CD14-positive monocyte (primary cell): ENCODE results near the gene PYHIN1. TPM values are rescaled to one million over a fixed set of nuclear protein-coding genes. Genes with fewer than 3 reads are reported as not detected.

Source experiments
- DNase-seq, 3 donors: peaks; one replicate each; pipeline ENCODE4 v3.0.0-alpha.2; 2011 to 2022
- H2AFZ ChIP-seq: 2 replicates; pipeline ENCODE4 v1.6.0; 2012; ENCODE audit warnings: mild to moderate bottlenecking, low read depth, low read length, inconsistent platforms; ENCODE audit not compliant: insufficient read depth, poor library complexity, severe bottlenecking
- H3K27ac ChIP-seq, 2 donors: 1 replicate in 1 of 2; 2 replicates in 1 of 2; pipeline ENCODE4 v1.5.1; 2012 to 2013; ENCODE audit warnings: low read length in 2 of 2, control low read depth in 1 of 2, inconsistent platforms in 1 of 2, low read depth in 1 of 2, mild to moderate bottlenecking in 1 of 2
- H3K27me3 ChIP-seq, 2 donors: one replicate each; pipeline versions ENCODE4 v1.6.0 to v1.6.1; 2011 to 2013; ENCODE audit warnings: low read length in 2 of 2; ENCODE audit not compliant: control insufficient read depth in 2 of 2, insufficient read depth in 2 of 2
- H3K36me3 ChIP-seq, 2 donors: replicated peaks in 1 of 2; 1 replicate in 1 of 2; 2 replicates in 1 of 2; pipeline versions ENCODE4 v1.5.1 to v1.6.1; 2012 to 2013; ENCODE audit warnings: low read length in 2 of 2, control low read depth in 1 of 2, inconsistent platforms in 1 of 2, mild to moderate bottlenecking in 1 of 2; ENCODE audit not compliant: insufficient read depth in 2 of 2, control insufficient read depth in 1 of 2
- H3K4me1 ChIP-seq, 2 donors: 1 replicate in 1 of 2; 2 replicates in 1 of 2; pipeline versions ENCODE4 v1.5.1 to v1.6.1; 2012 to 2013; ENCODE audit warnings: low read length in 2 of 2, control low read depth in 1 of 2, inconsistent platforms in 1 of 2, mild to moderate bottlenecking in 1 of 2, moderate library complexity in 1 of 2; ENCODE audit not compliant: insufficient read depth in 2 of 2, control insufficient read depth in 1 of 2
- H3K4me2 ChIP-seq: replicated peaks from 2 replicates; pipeline ENCODE3; 2012; ENCODE audit warnings: low read length, moderate library complexity, mild to moderate bottlenecking; ENCODE audit not compliant: poor library complexity, severe bottlenecking; ENCODE audit errors: extremely low read depth
- H3K4me3 ChIP-seq, 3 experiments: fragments of 200-600 bp in 1 of 3; sonication (generic) in 1 of 3; replicated peaks in 1 of 3; 1 replicate in 2 of 3; 2 replicates in 1 of 3; pipeline ENCODE4 v1.5.1; 2011 to 2013; ENCODE audit warnings: low read length in 3 of 3, mild to moderate bottlenecking in 3 of 3, control low read depth in 2 of 3, low read depth in 2 of 3, inconsistent platforms in 1 of 3, moderate library complexity in 1 of 3
- H3K79me2 ChIP-seq: 2 replicates; pipeline ENCODE4 v1.6.0; 2012; ENCODE audit warnings: mild to moderate bottlenecking, control low read depth, inconsistent platforms, low read length, moderate library complexity; ENCODE audit not compliant: insufficient read depth
- H3K9ac ChIP-seq: 2 replicates; pipeline ENCODE4 v1.6.0; 2017; ENCODE audit warnings: low read length, mild to moderate bottlenecking; ENCODE audit not compliant: insufficient read depth, poor library complexity, severe bottlenecking
- H3K9me3 ChIP-seq, 2 donors: replicated peaks in 1 of 2; 1 replicate in 1 of 2; 2 replicates in 1 of 2; pipeline versions ENCODE4 v1.5.1 to v1.6.1; 2012 to 2013; ENCODE audit warnings: low read length in 2 of 2, control low read depth in 1 of 2; ENCODE audit not compliant: control insufficient read depth in 1 of 2, insufficient read depth in 1 of 2
- H4K20me1 ChIP-seq: 2 replicates; pipeline ENCODE4 v1.6.0; 2012; ENCODE audit warnings: mild to moderate bottlenecking, low read length, control low read depth, moderate library complexity; ENCODE audit not compliant: insufficient read depth
- H3K27ac Mint-ChIP-seq, 7 donors: one replicate each; pipeline ENCODE4 v1.8.0; 2020; ENCODE audit warnings: mild to moderate bottlenecking in 7 of 7, mixed read lengths in 7 of 7, moderate library complexity in 6 of 7, inconsistent platforms in 2 of 7
- H3K27me3 Mint-ChIP-seq, 3 donors: one replicate each; pipeline ENCODE4 v1.8.0; 2021 to 2022; ENCODE audit warnings: low read depth in 3 of 3, mild to moderate bottlenecking in 3 of 3, mixed read lengths in 3 of 3, moderate library complexity in 3 of 3, inconsistent platforms in 1 of 3
- H3K36me3 Mint-ChIP-seq, 2 donors: one replicate each; pipeline ENCODE4 v1.8.0; 2020; ENCODE audit warnings: mixed read lengths in 2 of 2, inconsistent platforms in 1 of 2, mild to moderate bottlenecking in 1 of 2
- H3K4me1 Mint-ChIP-seq: one replicate; pipeline ENCODE4 v1.8.0; 2020; ENCODE audit warnings: mild to moderate bottlenecking, mixed read lengths
- H3K4me3 Mint-ChIP-seq, 2 donors: one replicate each; pipeline ENCODE4 v1.8.0; 2020; ENCODE audit warnings: mild to moderate bottlenecking in 2 of 2, mixed read lengths in 2 of 2, moderate library complexity in 1 of 2
- H3K9me3 Mint-ChIP-seq, 7 donors: one replicate each; pipeline ENCODE4 v1.8.0; 2020 to 2022; ENCODE audit warnings: mixed read lengths in 7 of 7, mild to moderate bottlenecking in 6 of 7, moderate library complexity in 6 of 7, inconsistent platforms in 2 of 7
- CTCF ChIP-seq: fragments of 200-600 bp; IDR thresholded peaks from one replicate; pipeline ENCODE4 v1.8.0; 2022; ENCODE audit warnings: antibody characterized with exemption, mild to moderate bottlenecking
- WGBS: methylation state at CpG from one replicate; pipeline ENCODE4 v1.1.5; 2013; ENCODE audit warnings: missing lambda C conversion rate; ENCODE audit not compliant: insufficient coverage; 5-methylcytosine and 5-hydroxymethylcytosine counted together
- intact Hi-C, 2 donors: fragments of 100-400 bp; cut with micrococcal nuclease; formaldehyde crosslinking; loops; one replicate each; pipeline versions ENCODE4 v1.15.0 to v1.15.1; 2023
- polyA plus RNA-seq, 3 donors: library from polyadenylated mRNA; depleted of rRNA in 1 of 3; unstranded in 2 of 3; stranded (reverse) in 1 of 3; fragments of 300-500 nt in 2 of 3; fragments of >200 nt in 1 of 3; fragmentation: Illumina TruSeq in 2 of 3; gene quantifications; 1 replicate in 2 of 3; 2 replicates in 1 of 3; pipeline ENCODE4 v1.2.3, GENCODE V29; 2012 to 2021

Gene PYHIN1
- polyA plus RNA-seq, 3 donors = 0.15 to 0.44 TPM; not detected in 1

- H3K4me2 ChIP-seq = no peak overlapping the region
- WGBS = 98% methylated on average over 4 of the region's 7 CpGs
- H3K27ac ChIP-seq = no peak overlapping the region
- H2AFZ ChIP-seq = no peak overlapping the region
- H4K20me1 ChIP-seq = peaks cover 100% of the 10 kb centered on the region
- no peaks in the 10 kb centered on the region for H3K9me3 ChIP-seq
- no peak for TF ChIP-seq CTCF
- DNase-seq = no peak
- H3K27me3 Mint-ChIP-seq = no peaks in the 10 kb centered on the region
- H3K4me1 ChIP-seq = peaks cover 0 to 9% of the 10 kb centered on the region in 2 donors
- H3K4me3 Mint-ChIP-seq = no peak overlapping the region
- H3K27me3 ChIP-seq = no peaks in the 10 kb centered on the region
- H3K27ac Mint-ChIP-seq = peak overlapping the region in 2 of 7 donors; percentile 61 to 70
- H3K4me3 ChIP-seq = no peak overlapping the region
- intact Hi-C loops = no loop called here
- H3K4me1 Mint-ChIP-seq = peaks cover 42% of the 10 kb centered on the region
- no peak overlapping the region for H3K9ac ChIP-seq
- peaks cover 60 to 91% of the 10 kb centered on the region in 2 donors for H3K36me3 ChIP-seq
- H3K9me3 Mint-ChIP-seq = peaks cover 0 to 4% (median 0%) of the 10 kb centered on the region in 7 donors
- peaks cover 97% of the 10 kb centered on the region for H3K79me2 ChIP-seq
- peaks cover 82 to 96% of the 10 kb centered on the region in 2 donors for H3K36me3 Mint-ChIP-seq
Measured at GRCh38 chr1:159025043-159025442, 93.7 kb downstream of the PYHIN1 start.

Other genes with a start within 250 kb of the PYHIN1 start
- gene SPTA1, start 244.8 kb upstream of the PYHIN1 start, polyA plus RNA-seq = under 1 TPM in 2 of 3 donors, not detected in 1; 0.19 to 0.28 TPM
- not detected for gene OR6K2, start 230.9 kb upstream of the PYHIN1 start, polyA plus RNA-seq
- not detected for gene OR6K3, start 210.8 kb upstream of the PYHIN1 start, polyA plus RNA-seq
- not detected for gene OR6K6, start 176.8 kb upstream of the PYHIN1 start, polyA plus RNA-seq
- gene OR6N1, start 159.4 kb upstream of the PYHIN1 start, polyA plus RNA-seq = not detected
- gene OR6N2, start 150.3 kb upstream of the PYHIN1 start, polyA plus RNA-seq = not detected
- gene MNDA, start 100.2 kb upstream of the PYHIN1 start, polyA plus RNA-seq = 1,000 to 10,000 TPM in 2 of 3 donors, 100 to 1,000 TPM in 1; 365 to 1,917 (median 1,418) TPM
- 10 to 100 TPM; 64.8 to 99.7 (median 80.1) TPM for gene IFI16, start 78.4 kb downstream of the PYHIN1 start, polyA plus RNA-seq
- gene AIM2, start 145.2 kb downstream of the PYHIN1 start, polyA plus RNA-seq = 1 to 10 TPM; 6.1 to 9.8 (median 9.0) TPM
- gene CADM3, start 240.1 kb downstream of the PYHIN1 start, polyA plus RNA-seq = not detected